Suppressor macrophage treated with lipopolysaccharide for 4 hours (primary cell): ENCODE data around the gene PDE4C.

Experiments
- DNase-seq: peaks from one replicate; pipeline ENCODE4 v3.0.0-alpha.2; 2020

The PDE4C gene

GRCh38 chr19:18225702-18226468 is at the start of gene PDE4C:
PDE4C (minus strand) TSS chr19:18226438; CDS start chr19:18226415, 23 bp downstream.
- no peak for DNase-seq

- peak; percentile 70 for DNase-seq
Measured at GRCh38 chr19:18274781-18275356, 48.6 kb upstream of the PDE4C start.

- no peak for DNase-seq
Measured at GRCh38 chr19:18274219-18274780, 48.1 kb upstream of the PDE4C start, which contains the start of gene IQCN. IQCN (minus strand) TSS chr19:18274452; CDS start chr19:18269478, 4,974 bp downstream.

GRCh38 chr19:18273561-18274218 is 47.5 kb upstream of the PDE4C start:
- no peak for DNase-seq

GRCh38 chr19:18271433-18271841 is 45.2 kb upstream of the PDE4C start:
- no peak for DNase-seq

GRCh38 chr19:18270326-18270725 is 44.1 kb upstream of the PDE4C start:
- no peak for DNase-seq

GRCh38 chr19:18269070-18269723 is 43.0 kb upstream of the PDE4C start:
- no peak for DNase-seq

GRCh38 chr19:18266771-18267686 is 40.8 kb upstream of the PDE4C start:
- no peak for DNase-seq

GRCh38 chr19:18265582-18265981 is 39.3 kb upstream of the PDE4C start:
- DNase-seq = no peak

GRCh38 chr19:18264971-18265540 is 38.8 kb upstream of the PDE4C start:
- no peak for DNase-seq

- no peak for DNase-seq
Measured at GRCh38 chr19:18264137-18264854, 38.1 kb upstream of the PDE4C start.

GRCh38 chr19:18263324-18264136 is 37.3 kb upstream of the PDE4C start:
- DNase-seq = no peak

- no peak for DNase-seq
Measured at GRCh38 chr19:18262917-18263316, 36.7 kb upstream of the PDE4C start.

- DNase-seq = no peak
Measured at GRCh38 chr19:18262144-18262543, 35.9 kb upstream of the PDE4C start.

GRCh38 chr19:18261474-18261873 is 35.2 kb upstream of the PDE4C start:
- DNase-seq = no peak

- DNase-seq = peak; percentile 21
Measured at GRCh38 chr19:18259893-18260292, 33.7 kb upstream of the PDE4C start.

GRCh38 chr19:18257503-18258470 is 31.5 kb upstream of the PDE4C start:
- no peak for DNase-seq
